ENCODE results near the gene KCNIP4.

DNA sequence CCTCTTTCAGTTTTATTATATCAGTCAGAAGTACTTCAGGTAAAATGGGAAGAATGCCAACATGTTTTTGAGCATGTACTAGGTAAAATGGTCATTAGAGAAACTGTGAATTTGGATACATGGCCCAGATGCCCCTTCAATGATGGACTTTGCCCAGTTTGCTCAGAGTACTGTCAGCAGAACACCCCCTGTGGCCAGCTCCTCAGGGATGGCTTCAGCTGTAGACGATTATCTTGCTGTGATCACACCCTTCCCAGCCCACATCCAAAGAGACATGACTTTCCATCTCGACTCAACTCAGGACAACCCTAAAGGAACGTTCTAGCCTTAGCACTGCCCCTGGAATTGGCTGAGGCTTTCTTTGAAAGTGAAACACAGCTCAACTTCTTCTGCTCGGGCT lies 809.2 kb downstream of the KCNIP4 start:
- TF ChIP-seq, protein P1, sequence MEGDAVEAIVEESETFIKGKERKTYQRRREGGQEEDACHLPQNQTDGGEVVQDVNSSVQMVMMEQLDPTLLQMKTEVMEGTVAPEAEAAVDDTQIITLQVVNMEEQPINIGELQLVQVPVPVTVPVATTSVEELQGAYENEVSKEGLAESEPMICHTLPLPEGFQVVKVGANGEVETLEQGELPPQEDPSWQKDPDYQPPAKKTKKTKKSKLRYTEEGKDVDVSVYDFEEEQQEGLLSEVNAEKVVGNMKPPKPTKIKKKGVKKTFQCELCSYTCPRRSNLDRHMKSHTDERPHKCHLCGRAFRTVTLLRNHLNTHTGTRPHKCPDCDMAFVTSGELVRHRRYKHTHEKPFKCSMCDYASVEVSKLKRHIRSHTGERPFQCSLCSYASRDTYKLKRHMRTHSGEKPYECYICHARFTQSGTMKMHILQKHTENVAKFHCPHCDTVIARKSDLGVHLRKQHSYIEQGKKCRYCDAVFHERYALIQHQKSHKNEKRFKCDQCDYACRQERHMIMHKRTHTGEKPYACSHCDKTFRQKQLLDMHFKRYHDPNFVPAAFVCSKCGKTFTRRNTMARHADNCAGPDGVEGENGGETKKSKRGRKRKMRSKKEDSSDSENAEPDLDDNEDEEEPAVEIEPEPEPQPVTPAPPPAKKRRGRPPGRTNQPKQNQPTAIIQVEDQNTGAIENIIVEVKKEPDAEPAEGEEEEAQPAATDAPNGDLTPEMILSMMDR (IDR thresholded peaks at IDR 0.05), result no peak
- no peak for TF ChIP-seq POLR2A (IDR thresholded peaks at IDR 0.05)
